ENCODE measurements around the gene BMPR1B. TPM values are rescaled to one million over a fixed set of nuclear protein-coding genes. Genes with fewer than 3 reads are reported as not detected.

The BMPR1B gene
- total RNA-seq, 3 donors from 2014 or later: 0.36 to 3.3 (median 0.81) TPM

- no peaks in the 10 kb centered on the region for H3K9me3 ChIP-seq
- H3K36me3 ChIP-seq (ENCODE audit: low read depth): no peaks in the 10 kb centered on the region
- intact Hi-C loops (cut with DNase I, micrococcal nuclease): no loop called here
- H3K4me1 ChIP-seq (ENCODE audit: low read depth): no peaks in the 10 kb centered on the region
- TF ChIP-seq, protein P1, sequence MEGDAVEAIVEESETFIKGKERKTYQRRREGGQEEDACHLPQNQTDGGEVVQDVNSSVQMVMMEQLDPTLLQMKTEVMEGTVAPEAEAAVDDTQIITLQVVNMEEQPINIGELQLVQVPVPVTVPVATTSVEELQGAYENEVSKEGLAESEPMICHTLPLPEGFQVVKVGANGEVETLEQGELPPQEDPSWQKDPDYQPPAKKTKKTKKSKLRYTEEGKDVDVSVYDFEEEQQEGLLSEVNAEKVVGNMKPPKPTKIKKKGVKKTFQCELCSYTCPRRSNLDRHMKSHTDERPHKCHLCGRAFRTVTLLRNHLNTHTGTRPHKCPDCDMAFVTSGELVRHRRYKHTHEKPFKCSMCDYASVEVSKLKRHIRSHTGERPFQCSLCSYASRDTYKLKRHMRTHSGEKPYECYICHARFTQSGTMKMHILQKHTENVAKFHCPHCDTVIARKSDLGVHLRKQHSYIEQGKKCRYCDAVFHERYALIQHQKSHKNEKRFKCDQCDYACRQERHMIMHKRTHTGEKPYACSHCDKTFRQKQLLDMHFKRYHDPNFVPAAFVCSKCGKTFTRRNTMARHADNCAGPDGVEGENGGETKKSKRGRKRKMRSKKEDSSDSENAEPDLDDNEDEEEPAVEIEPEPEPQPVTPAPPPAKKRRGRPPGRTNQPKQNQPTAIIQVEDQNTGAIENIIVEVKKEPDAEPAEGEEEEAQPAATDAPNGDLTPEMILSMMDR (IDR thresholded peaks at IDR 0.05): no peak
- H3K4me3 ChIP-seq: no peak overlapping the region
- ATAC-seq (no peak), DNase-seq (no peak)
These were observed 311.2 kb downstream of the BMPR1B start for GRCh38 chr4:95068818-95069478.

GRCh38 chr4:95071851-95072250, 314.1 kb downstream of the BMPR1B start:
- DNase-seq (no peak), ATAC-seq (no peak)
- Histone ChIP-seq H3K4me3 (no peak overlapping the region), H3K36me3 (ENCODE audit: low read depth) (no peaks in the 10 kb centered on the region), H3K9me3 (no peaks in the 10 kb centered on the region), H3K4me1 (ENCODE audit: low read depth) (no peaks in the 10 kb centered on the region)
- TF ChIP-seq, protein P1 (IDR thresholded peaks at IDR 0.05): no peak
- intact Hi-C loops (cut with DNase I, micrococcal nuclease): no loop called here

DNA sequence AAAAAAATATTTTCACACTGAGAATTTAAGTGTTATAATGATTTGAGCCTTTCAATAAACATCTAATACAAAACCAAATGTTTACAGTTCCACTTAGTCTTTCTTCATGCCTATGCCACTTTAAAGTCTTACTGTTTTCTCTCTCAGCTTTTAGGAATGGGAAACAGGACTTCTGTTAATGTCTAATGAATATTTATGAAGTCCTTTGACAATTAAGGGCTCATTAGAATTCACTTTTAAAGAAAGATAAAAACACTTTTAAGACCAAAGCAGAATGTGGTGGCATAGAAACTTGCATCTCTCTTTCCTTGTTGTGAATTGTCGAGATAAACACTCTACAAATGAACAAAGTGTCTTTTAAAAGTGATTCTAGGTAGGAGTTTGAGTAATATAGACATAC, 315.9 kb downstream of the BMPR1B start:
- no peak overlapping the region for H3K4me3 ChIP-seq
- no peak for ATAC-seq
- intact Hi-C loops (cut with DNase I, micrococcal nuclease): no loop called here
- H3K36me3 ChIP-seq (ENCODE audit: low read depth): no peaks in the 10 kb centered on the region
- no peak for DNase-seq
- H3K9me3 ChIP-seq: no peaks in the 10 kb centered on the region
- no peaks in the 10 kb centered on the region for H3K4me1 ChIP-seq (ENCODE audit: low read depth)
- TF ChIP-seq, protein P1 (IDR thresholded peaks at IDR 0.05): no peak

DNA sequence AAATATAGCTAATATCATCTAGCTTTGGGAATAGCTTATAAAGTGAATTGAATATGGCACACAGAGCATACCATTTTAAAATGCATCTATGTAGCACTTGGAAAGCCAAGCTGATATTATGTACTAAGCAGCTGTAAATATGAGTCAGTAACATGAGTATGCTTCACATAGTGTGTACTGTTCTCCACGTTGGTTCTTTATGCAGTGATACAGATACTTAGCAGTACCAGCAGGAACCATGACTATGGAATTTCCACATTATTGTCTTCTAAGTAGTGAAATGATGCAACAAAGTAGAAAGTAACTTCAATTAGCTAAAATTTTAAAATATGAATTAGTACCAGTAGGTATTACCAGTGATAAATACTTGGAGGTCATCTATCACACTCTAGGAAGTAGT, 320.1 kb downstream of the BMPR1B start:
- ATAC-seq: no peak
- TF ChIP-seq, protein P1 (IDR thresholded peaks at IDR 0.05): no peak
- Histone ChIP-seq H3K4me3 (no peak overlapping the region), H3K36me3 (ENCODE audit: low read depth) (no peaks in the 10 kb centered on the region), H3K4me1 (ENCODE audit: low read depth) (no peaks in the 10 kb centered on the region), H3K9me3 (no peaks in the 10 kb centered on the region)
- intact Hi-C loops (cut with DNase I, micrococcal nuclease): no loop called here
- DNase-seq: no peak

DNA sequence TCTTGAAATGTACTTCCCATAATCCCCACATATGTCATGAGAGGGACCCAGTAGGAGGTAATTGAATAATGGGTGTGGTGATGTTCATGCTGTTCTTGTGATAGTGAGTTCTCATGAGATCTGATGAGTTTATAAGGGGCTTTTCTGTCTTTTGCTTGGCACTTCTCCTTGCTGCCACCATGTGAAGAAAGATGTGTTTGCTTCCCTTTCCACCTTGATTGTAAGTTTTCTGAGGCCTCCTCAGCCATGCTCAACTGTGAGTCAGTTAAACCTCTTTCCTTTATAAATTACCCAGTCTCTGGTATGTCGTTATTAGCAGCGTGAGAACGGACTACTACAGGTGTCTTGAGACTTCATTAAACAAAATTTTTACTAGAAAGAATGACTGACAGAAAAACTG, 323.2 kb downstream of the BMPR1B start:
- TF ChIP-seq, protein P1 (IDR thresholded peaks at IDR 0.05): no peak
- intact Hi-C loops (cut with DNase I, micrococcal nuclease): no loop called here
- H3K4me3 ChIP-seq: no peak overlapping the region
- DNase-seq: no peak
- no peaks in the 10 kb centered on the region for H3K9me3 ChIP-seq
- no peaks in the 10 kb centered on the region for H3K36me3 ChIP-seq (ENCODE audit: low read depth)
- ATAC-seq: no peak
- H3K4me1 ChIP-seq (ENCODE audit: low read depth): no peaks in the 10 kb centered on the region

DNA sequence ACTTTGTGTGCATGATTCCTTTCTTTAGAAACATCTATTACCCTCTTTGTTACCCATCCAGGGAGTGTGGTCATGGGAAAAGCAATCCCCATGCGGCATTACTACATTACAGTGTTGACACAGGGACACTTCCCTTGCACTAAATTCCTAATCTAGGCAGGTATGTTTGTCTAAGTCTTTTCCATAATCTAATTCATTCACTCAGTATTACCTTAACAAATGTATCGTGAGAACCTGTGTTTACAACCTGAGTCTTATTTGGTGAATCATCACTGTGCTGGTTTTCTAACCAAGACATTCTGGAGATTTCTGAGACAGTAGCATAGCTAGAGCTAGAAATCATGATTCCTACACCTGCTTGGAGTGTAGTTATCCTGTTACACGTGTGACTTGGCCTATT, 326.8 kb downstream of the BMPR1B start:
- H3K36me3 ChIP-seq (ENCODE audit: low read depth): no peaks in the 10 kb centered on the region
- H3K4me1 ChIP-seq (ENCODE audit: low read depth): peaks cover 5% of the 10 kb centered on the region
- intact Hi-C loops (cut with DNase I, micrococcal nuclease): no loop called here
- DNase-seq: no peak
- TF ChIP-seq, protein P1 (IDR thresholded peaks at IDR 0.05): no peak
- peak; percentile 91 for ATAC-seq
- H3K9me3 ChIP-seq: no peaks in the 10 kb centered on the region
- no peak overlapping the region for H3K4me3 ChIP-seq
